Measurements from ENCODE around the gene DUSP2. TPM values are rescaled to one million over a fixed set of nuclear protein-coding genes. Genes with fewer than 3 reads are reported as not detected.

Gene DUSP2
- total RNA-seq, 1 donor, result 3.3 TPM

DNA sequence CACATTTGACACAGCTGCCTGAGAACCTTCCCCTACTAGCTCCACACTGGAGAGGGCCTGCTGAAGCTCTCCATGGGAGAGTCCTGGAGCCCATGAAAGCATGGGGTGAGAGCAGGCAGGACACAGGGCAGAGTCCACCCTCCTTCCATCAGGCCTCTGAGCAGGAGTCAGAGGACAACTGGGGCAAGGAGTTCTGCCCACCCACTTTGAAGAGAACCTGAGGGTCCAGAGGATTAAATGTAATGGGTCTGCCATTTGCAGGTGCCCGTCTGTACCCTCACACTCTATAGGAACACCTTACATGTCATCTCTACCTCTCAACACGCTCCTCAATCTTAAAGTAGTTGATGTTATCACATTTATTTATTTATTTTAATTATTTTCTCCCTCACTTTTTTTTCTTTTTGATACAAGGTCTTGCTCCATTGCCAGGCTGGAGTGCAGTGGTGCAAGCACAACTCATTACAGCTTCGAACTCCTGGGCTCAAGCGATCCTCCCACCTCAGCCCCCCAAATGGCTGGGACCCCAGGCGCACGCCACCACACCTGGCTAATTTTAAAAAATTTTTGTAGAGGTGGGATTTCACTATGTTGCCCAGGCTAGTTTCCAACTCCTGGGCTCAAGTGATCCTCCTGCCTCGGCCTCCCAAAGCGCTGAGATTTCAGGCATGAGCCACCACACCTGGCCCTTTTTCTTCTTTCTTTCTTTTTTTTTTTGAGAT, 39.1 kb downstream of the DUSP2 start:
- TF ChIP-seq, protein P1, sequence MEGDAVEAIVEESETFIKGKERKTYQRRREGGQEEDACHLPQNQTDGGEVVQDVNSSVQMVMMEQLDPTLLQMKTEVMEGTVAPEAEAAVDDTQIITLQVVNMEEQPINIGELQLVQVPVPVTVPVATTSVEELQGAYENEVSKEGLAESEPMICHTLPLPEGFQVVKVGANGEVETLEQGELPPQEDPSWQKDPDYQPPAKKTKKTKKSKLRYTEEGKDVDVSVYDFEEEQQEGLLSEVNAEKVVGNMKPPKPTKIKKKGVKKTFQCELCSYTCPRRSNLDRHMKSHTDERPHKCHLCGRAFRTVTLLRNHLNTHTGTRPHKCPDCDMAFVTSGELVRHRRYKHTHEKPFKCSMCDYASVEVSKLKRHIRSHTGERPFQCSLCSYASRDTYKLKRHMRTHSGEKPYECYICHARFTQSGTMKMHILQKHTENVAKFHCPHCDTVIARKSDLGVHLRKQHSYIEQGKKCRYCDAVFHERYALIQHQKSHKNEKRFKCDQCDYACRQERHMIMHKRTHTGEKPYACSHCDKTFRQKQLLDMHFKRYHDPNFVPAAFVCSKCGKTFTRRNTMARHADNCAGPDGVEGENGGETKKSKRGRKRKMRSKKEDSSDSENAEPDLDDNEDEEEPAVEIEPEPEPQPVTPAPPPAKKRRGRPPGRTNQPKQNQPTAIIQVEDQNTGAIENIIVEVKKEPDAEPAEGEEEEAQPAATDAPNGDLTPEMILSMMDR (IDR thresholded peaks at IDR 0.05; ENCODE audit: extremely low read depth, low read depth, low read length), result no peak
- no peaks in the 10 kb centered on the region for H3K4me1 ChIP-seq (ENCODE audit: insufficient read depth, low read length)
- DNase-seq (ENCODE audit: insufficient read length, low spot score, missing footprints), result peak; percentile 51
- H4K20me1 ChIP-seq (ENCODE audit: insufficient read depth, low read length), result no peaks in the 10 kb centered on the region
- H3K79me2 ChIP-seq (ENCODE audit: insufficient read depth, low read length), result no peaks in the 10 kb centered on the region
- H3K4me3 ChIP-seq (ENCODE audit: insufficient read depth, low read length), result no peak overlapping the region
- H2AFZ ChIP-seq (ENCODE audit: low read length), result no peak overlapping the region
- H3K4me2 ChIP-seq (ENCODE audit: insufficient read depth, low read length), result no peak overlapping the region
- H3K27ac ChIP-seq (ENCODE audit: low read depth, low read length), result no peak overlapping the region
- H3K27me3 ChIP-seq (ENCODE audit: insufficient read depth, low read length), result peaks cover 9% of the 10 kb centered on the region
- peaks cover 5% of the 10 kb centered on the region for H3K9me3 ChIP-seq (ENCODE audit: low read depth, low read length)
- H3K36me3 ChIP-seq (ENCODE audit: insufficient read depth, low read length), result no peaks in the 10 kb centered on the region

DNA sequence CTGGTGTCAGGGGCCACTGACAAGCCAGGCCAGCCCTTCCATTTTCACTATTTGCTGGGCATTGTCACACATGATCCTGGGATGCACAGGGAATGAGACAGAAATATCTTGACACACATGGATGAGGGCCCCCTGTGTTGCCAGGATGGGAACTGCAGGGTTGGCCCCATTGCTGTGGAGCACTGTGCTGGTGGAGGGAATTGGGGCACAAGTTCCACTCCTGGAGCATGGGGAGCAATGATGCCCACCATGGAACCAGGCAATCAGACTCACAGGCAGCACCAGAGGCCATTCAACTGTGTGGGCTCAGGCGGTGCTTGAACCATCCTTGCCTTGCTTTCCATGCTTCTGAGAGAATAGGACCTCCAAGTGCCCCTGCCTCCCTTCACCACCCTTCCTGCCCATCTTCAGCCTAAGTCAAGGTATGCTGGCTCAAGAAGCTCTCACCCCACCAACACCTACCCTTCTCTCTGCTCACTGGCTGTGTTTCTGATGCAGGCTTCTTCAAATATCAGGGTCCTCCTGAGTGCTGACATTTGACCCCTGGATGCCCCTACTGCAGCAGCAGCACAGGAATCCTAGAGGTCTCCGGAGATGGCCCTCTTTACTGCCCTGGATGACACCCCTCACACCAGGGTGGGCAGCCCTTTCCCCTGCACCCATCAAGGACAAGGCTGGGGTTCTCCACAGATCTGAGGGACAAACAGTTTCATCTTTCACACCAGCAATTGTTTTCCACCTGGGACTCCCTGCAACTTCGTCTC, 39.9 kb downstream of the DUSP2 start:
- H3K27ac ChIP-seq (ENCODE audit: low read depth, low read length), result no peak overlapping the region
- H3K79me2 ChIP-seq (ENCODE audit: insufficient read depth, low read length), result no peaks in the 10 kb centered on the region
- H3K4me3 ChIP-seq (ENCODE audit: insufficient read depth, low read length), result no peak overlapping the region
- DNase-seq (ENCODE audit: insufficient read length, low spot score, missing footprints), result peak; percentile 65
- no peak overlapping the region for H2AFZ ChIP-seq (ENCODE audit: low read length)
- H4K20me1 ChIP-seq (ENCODE audit: insufficient read depth, low read length), result no peaks in the 10 kb centered on the region
- H3K9me3 ChIP-seq (ENCODE audit: low read depth, low read length), result peaks cover 5% of the 10 kb centered on the region
- no peak overlapping the region for H3K4me2 ChIP-seq (ENCODE audit: insufficient read depth, low read length)
- peaks cover 9% of the 10 kb centered on the region for H3K27me3 ChIP-seq (ENCODE audit: insufficient read depth, low read length)
- TF ChIP-seq, protein P1 (IDR thresholded peaks at IDR 0.05; ENCODE audit: extremely low read depth, low read depth, low read length), result no peak
- H3K4me1 ChIP-seq (ENCODE audit: insufficient read depth, low read length), result no peaks in the 10 kb centered on the region
- no peaks in the 10 kb centered on the region for H3K36me3 ChIP-seq (ENCODE audit: insufficient read depth, low read length)

DNA sequence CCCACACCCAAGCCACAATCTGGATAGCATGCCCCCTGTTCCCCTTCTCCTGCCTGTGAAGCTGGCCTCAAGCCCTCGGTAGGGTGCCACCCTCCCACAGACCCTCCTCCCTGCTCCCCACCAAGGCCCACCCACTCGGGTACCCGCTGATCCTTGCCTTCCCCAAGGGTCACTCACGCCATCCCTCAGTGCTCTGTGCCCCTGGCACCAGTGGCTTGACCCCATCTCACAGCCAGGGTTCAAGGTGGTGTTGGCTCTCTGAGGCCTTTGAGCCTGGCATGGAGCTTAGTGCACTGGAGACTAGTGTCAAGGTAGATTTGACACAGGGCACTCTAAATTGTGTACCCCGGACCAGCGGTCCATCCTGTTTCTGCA, 40.8 kb downstream of the DUSP2 start:
- peak; percentile 48 for DNase-seq (ENCODE audit: insufficient read length, low spot score, missing footprints)
- Histone ChIP-seq H3K4me1 (ENCODE audit: insufficient read depth, low read length) (no peaks in the 10 kb centered on the region), H4K20me1 (ENCODE audit: insufficient read depth, low read length) (no peaks in the 10 kb centered on the region), H3K79me2 (ENCODE audit: insufficient read depth, low read length) (no peaks in the 10 kb centered on the region), H3K4me2 (ENCODE audit: insufficient read depth, low read length) (no peak overlapping the region), H3K27me3 (ENCODE audit: insufficient read depth, low read length) (peaks cover 9% of the 10 kb centered on the region), H3K36me3 (ENCODE audit: insufficient read depth, low read length) (no peaks in the 10 kb centered on the region), H2AFZ (ENCODE audit: low read length) (no peak overlapping the region), H3K4me3 (ENCODE audit: insufficient read depth, low read length) (no peak overlapping the region), H3K27ac (ENCODE audit: low read depth, low read length) (no peak overlapping the region), H3K9me3 (ENCODE audit: low read depth, low read length) (peaks cover 5% of the 10 kb centered on the region)
- TF ChIP-seq, protein P1 (IDR thresholded peaks at IDR 0.05; ENCODE audit: extremely low read depth, low read depth, low read length), result no peak

Measured in osteoblast (primary cell).